Neural progenitor cell (in vitro differentiated cells): Measurements from ENCODE around the gene TGFB2. TPM values are rescaled to one million over a fixed set of nuclear protein-coding genes. Genes with fewer than 3 reads are reported as not detected.
A peak's percentile ranks its signal among the peaks of the same experiment; 100 is the strongest.

Experiments used
- DNase-seq: peaks from one replicate; pipeline ENCODE4 v3.0.0-alpha.2; 2016; ENCODE audit warnings: low spot score
- H2AFZ ChIP-seq: fragments of 200-600 bp; sonication (generic); replicated peaks from 2 replicates; pipeline ENCODE4 v1.6.1; 2016; ENCODE audit warnings: antibody characterized with exemption
- H3F3A ChIP-seq: fragments of 200-600 bp; sonication (generic); 2 replicates; pipeline ENCODE4 v1.6.1; 2016; ENCODE audit warnings: antibody characterized with exemption, low read depth
- H3K27ac ChIP-seq: fragments of 200-600 bp; sonication (generic); 2 replicates; pipeline ENCODE4 v1.5.1; 2016; ENCODE audit warnings: mild to moderate bottlenecking
- H3K27me3 ChIP-seq: fragments of 200-600 bp; sonication (generic); 2 replicates; pipeline ENCODE4 v1.6.1; 2016; ENCODE audit warnings: mild to moderate bottlenecking, moderate library complexity
- H3K36me3 ChIP-seq: fragments of 200-600 bp; sonication (generic); 2 replicates; pipeline ENCODE4 v1.5.1; 2016
- H3K4me1 ChIP-seq: fragments of 200-600 bp; sonication (generic); 2 replicates; pipeline ENCODE4 v1.6.1; 2016; ENCODE audit warnings: mixed run types
- H3K4me2 ChIP-seq: fragments of 200-600 bp; sonication (generic); 2 replicates; pipeline ENCODE4 v1.6.1; 2016
- H3K4me3 ChIP-seq: fragments of 200-600 bp; sonication (generic); 2 replicates; pipeline ENCODE4 v1.5.1; 2016
- H3K79me2 ChIP-seq: fragments of 200-600 bp; sonication (generic); 2 replicates; pipeline ENCODE4 v1.6.1; 2016; ENCODE audit warnings: low read depth
- H3K9ac ChIP-seq: fragments of 200-600 bp; sonication (generic); 2 replicates; pipeline ENCODE4 v1.6.1; 2016
- H3K9me3 ChIP-seq: fragments of 200-600 bp; sonication (generic); 2 replicates; pipeline ENCODE4 v1.5.1; 2016; ENCODE audit warnings: low read depth
- H4K20me1 ChIP-seq: fragments of 200-600 bp; sonication (generic); 2 replicates; pipeline ENCODE4 v1.6.1; 2016; ENCODE audit warnings: low read depth
- H3K27ac Mint-ChIP-seq: 3 replicates; pipeline ENCODE4 v1.8.0; 2021; ENCODE audit warnings: mixed read lengths
- H3K27me3 Mint-ChIP-seq: 2 replicates; pipeline ENCODE4 v1.8.0; 2022; ENCODE audit warnings: low read depth, mild to moderate bottlenecking, inconsistent platforms, moderate library complexity, mixed read lengths; ENCODE audit not compliant: insufficient read depth
- H3K36me3 Mint-ChIP-seq: 3 replicates; pipeline ENCODE4 v1.8.0; 2021; ENCODE audit warnings: mixed read lengths
- H3K4me1 Mint-ChIP-seq: 3 replicates; pipeline ENCODE4 v1.8.0; 2021; ENCODE audit warnings: mixed read lengths
- H3K4me3 Mint-ChIP-seq: 3 replicates; pipeline ENCODE4 v1.8.0; 2021; ENCODE audit warnings: mild to moderate bottlenecking, moderate library complexity, mixed read lengths
- H3K9me3 Mint-ChIP-seq: 3 replicates; pipeline ENCODE4 v1.8.0; 2020; ENCODE audit warnings: mixed read lengths
- EZH2 ChIP-seq: fragments of 200-600 bp; sonication (generic); IDR thresholded peaks from 2 replicates; pipeline ENCODE4 v1.6.1; 2017; ENCODE audit warnings: antibody characterized with exemption, mild to moderate bottlenecking, moderate library complexity
- EZH2phosphoT487 ChIP-seq: fragments of 200-600 bp; sonication (generic); IDR thresholded peaks from 2 replicates; pipeline ENCODE4 v1.6.1; 2017; ENCODE audit warnings: antibody characterized with exemption
- total RNA-seq: library from RNA; depleted of rRNA; stranded (reverse); fragments of >200 nt; gene quantifications from 2 replicates; pipeline ENCODE4 v1.2.3, GENCODE V29; 2015; ENCODE audit warnings: low replicate concordance
- TF ChIP-seq, protein P1 (sequence below): fragments of 200-600 bp; sonication (generic); IDR thresholded peaks from 2 replicates; pipeline ENCODE4 v1.5.1; 2017; ENCODE audit warnings: antibody characterized with exemption, mild to moderate bottlenecking

TGFB2 gene
- total RNA-seq, 1 donor from 2014 or later = 1.9 TPM

DNA sequence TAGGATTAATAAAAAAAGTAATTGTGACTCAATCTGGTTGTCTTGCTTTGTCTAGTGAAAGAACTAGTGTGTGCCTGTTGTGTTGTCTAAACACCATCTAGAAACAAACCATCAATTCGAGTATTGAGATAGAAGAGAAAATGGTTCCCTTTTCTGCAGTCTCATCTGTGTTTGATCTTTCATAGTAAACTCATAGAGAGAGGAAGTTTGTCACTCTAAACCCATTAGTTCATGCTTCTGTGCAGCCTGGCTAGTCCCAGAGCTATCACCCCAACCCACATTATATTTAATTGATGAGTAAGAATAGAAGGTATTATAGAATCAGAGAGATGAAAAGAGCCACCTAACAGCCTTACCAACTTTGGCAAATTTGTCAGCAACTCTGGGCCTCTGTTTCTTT lies 99.5 kb downstream of the TGFB2 start:
- Histone ChIP-seq H3K79me2 (no peaks in the 10 kb centered on the region), H3K36me3 (peaks cover 3% of the 10 kb centered on the region), H3K9me3 (no peaks in the 10 kb centered on the region), H3F3A (no peaks in the 10 kb centered on the region), H2AFZ (no peak overlapping the region), H3K27me3 (no peaks in the 10 kb centered on the region), H3K4me1 (no peaks in the 10 kb centered on the region), H3K9ac (no peak overlapping the region), H3K27ac (no peak overlapping the region), H4K20me1 (no peaks in the 10 kb centered on the region), H3K4me2 (no peak overlapping the region), H3K4me3 (no peak overlapping the region)
- H3K4me3 Mint-ChIP-seq = no peak overlapping the region
- peaks cover 4% of the 10 kb centered on the region for H3K9me3 Mint-ChIP-seq
- TF ChIP-seq EZH2 = no peak
- no peak for TF ChIP-seq EZH2phosphoT487
- TF ChIP-seq, protein P1, sequence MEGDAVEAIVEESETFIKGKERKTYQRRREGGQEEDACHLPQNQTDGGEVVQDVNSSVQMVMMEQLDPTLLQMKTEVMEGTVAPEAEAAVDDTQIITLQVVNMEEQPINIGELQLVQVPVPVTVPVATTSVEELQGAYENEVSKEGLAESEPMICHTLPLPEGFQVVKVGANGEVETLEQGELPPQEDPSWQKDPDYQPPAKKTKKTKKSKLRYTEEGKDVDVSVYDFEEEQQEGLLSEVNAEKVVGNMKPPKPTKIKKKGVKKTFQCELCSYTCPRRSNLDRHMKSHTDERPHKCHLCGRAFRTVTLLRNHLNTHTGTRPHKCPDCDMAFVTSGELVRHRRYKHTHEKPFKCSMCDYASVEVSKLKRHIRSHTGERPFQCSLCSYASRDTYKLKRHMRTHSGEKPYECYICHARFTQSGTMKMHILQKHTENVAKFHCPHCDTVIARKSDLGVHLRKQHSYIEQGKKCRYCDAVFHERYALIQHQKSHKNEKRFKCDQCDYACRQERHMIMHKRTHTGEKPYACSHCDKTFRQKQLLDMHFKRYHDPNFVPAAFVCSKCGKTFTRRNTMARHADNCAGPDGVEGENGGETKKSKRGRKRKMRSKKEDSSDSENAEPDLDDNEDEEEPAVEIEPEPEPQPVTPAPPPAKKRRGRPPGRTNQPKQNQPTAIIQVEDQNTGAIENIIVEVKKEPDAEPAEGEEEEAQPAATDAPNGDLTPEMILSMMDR = no peak
- H3K27ac Mint-ChIP-seq = no peak overlapping the region
- no peaks in the 10 kb centered on the region for H3K36me3 Mint-ChIP-seq
- no peak for DNase-seq
- H3K27me3 Mint-ChIP-seq = no peaks in the 10 kb centered on the region
- H3K4me1 Mint-ChIP-seq = peaks cover under 1% of the 10 kb centered on the region

DNA sequence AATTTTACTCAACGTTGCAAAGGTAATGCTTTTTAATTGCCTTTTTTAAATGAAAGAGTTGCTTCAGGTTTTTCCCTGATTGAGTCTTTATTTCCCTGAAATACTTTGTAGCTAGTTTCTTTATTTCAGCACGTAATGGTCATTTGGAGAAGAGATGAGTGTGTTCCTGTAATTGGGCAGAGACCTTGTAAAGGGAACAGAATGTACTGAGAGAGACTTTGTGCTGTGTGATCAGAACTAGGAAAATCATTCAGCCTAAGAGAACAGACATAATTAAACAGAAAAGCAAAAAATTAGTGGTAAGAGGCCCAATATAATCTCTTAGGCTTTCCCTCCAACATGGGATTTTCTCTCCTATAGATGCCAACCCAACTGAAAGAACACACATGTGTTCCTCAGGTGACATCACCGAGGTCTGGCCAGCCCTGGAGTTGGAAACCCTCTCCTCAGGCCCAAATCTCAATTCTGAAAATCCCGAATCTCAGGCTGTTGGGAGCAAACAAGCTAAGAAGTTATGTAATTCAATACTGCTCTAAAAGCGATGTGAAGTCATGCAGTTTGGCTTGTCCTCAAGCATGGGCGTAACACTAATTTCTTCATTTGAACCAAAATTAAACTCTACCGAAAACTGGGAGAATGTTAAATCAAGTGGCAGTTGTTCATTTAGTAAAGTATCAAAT lies 102.0 kb downstream of the TGFB2 start:
- Histone ChIP-seq H3K4me2 (no peak overlapping the region), H3K79me2 (no peaks in the 10 kb centered on the region), H3K4me1 (no peaks in the 10 kb centered on the region), H3K4me3 (no peak overlapping the region), H3K27ac (no peak overlapping the region), H3K36me3 (peaks cover 3% of the 10 kb centered on the region), H3F3A (no peaks in the 10 kb centered on the region), H2AFZ (no peak overlapping the region), H3K9ac (no peak overlapping the region), H4K20me1 (no peaks in the 10 kb centered on the region), H3K27me3 (no peaks in the 10 kb centered on the region), H3K9me3 (no peaks in the 10 kb centered on the region)
- Mint-ChIP-seq H3K36me3 (no peaks in the 10 kb centered on the region), H3K4me1 (no peaks in the 10 kb centered on the region), H3K27ac (peak overlapping the region; percentile 12), H3K9me3 (peaks cover 4% of the 10 kb centered on the region), H3K27me3 (no peaks in the 10 kb centered on the region), H3K4me3 (no peak overlapping the region)
- TF ChIP-seq EZH2phosphoT487 = no peak
- TF ChIP-seq, protein P1 = no peak
- no peak for TF ChIP-seq EZH2
- no peak for DNase-seq

DNA sequence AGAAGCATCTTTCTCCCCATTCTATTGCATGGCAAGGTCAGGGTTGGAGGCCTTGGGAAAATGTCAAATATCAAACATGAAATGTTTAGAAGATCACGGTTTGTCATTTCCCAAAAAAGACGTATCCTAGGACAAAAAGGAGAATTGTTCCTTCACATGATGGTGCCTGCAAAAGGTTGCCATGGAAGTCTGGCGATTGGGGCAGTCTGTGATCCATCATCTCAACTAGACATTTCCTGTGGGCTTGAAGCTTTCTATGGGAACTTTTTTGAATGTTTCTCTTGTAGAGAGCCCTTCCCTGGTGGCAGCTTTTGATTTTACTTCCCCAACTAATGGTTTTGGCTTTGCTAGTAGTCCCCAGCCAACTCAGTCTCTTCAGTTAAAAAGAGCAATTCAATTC lies 106.3 kb downstream of the TGFB2 start:
- peaks cover 3% of the 10 kb centered on the region for H3K36me3 ChIP-seq
- TF ChIP-seq EZH2phosphoT487 = no peak
- TF ChIP-seq, protein P1 = no peak
- TF ChIP-seq EZH2 = no peak
- H3K4me3 Mint-ChIP-seq = no peak overlapping the region
- H4K20me1 ChIP-seq = no peaks in the 10 kb centered on the region
- H3K4me3 ChIP-seq = no peak overlapping the region
- H3K27ac ChIP-seq = no peak overlapping the region
- no peaks in the 10 kb centered on the region for H3K27me3 Mint-ChIP-seq
- H3F3A ChIP-seq = no peaks in the 10 kb centered on the region
- no peaks in the 10 kb centered on the region for H3K36me3 Mint-ChIP-seq
- H3K27me3 ChIP-seq = no peaks in the 10 kb centered on the region
- no peak overlapping the region for H3K27ac Mint-ChIP-seq
- no peaks in the 10 kb centered on the region for H3K4me1 ChIP-seq
- no peak overlapping the region for H2AFZ ChIP-seq
- H3K79me2 ChIP-seq = no peaks in the 10 kb centered on the region
- no peak for DNase-seq
- no peak overlapping the region for H3K4me2 ChIP-seq
- no peaks in the 10 kb centered on the region for H3K4me1 Mint-ChIP-seq
- no peak overlapping the region for H3K9ac ChIP-seq
- no peaks in the 10 kb centered on the region for H3K9me3 ChIP-seq
- peaks cover 6% of the 10 kb centered on the region for H3K9me3 Mint-ChIP-seq
